BLaER1 (cell line): Measurements from ENCODE around the gene MYG1.
A peak's percentile ranks its signal among the peaks of the same experiment; 100 is the strongest.

Source experiments
- H3K27ac ChIP-seq: shearing (Covaris generic); formaldehyde crosslinking; 2 replicates; pipeline ENCODE4 v1.8.1; 2022
- H3K27me3 ChIP-seq: shearing (Covaris generic); formaldehyde crosslinking; 2 replicates; pipeline ENCODE4 v1.8.1; 2022
- H3K36me3 ChIP-seq: shearing (Covaris generic); formaldehyde crosslinking; 2 replicates; pipeline ENCODE4 v1.8.1; 2022
- H3K4me1 ChIP-seq: shearing (Covaris generic); formaldehyde crosslinking; 2 replicates; pipeline ENCODE4 v1.8.1; 2022
- H3K4me2 ChIP-seq: shearing (Covaris generic); formaldehyde crosslinking; 2 replicates; pipeline ENCODE4 v1.8.1; 2022
- H3K4me3 ChIP-seq: shearing (Covaris generic); formaldehyde crosslinking; 2 replicates; pipeline ENCODE4 v1.8.1; 2022
- H3K9ac ChIP-seq: shearing (Covaris generic); formaldehyde crosslinking; 2 replicates; pipeline ENCODE4 v1.8.1; 2022
- H3K9me3 ChIP-seq: shearing (Covaris generic); formaldehyde crosslinking; 2 replicates; pipeline ENCODE4 v1.8.1; 2022
- H4K20me1 ChIP-seq: shearing (Covaris generic); formaldehyde crosslinking; 2 replicates; pipeline ENCODE4 v1.8.1; 2022
- Cebpa-rat ChIP-seq: shearing (Covaris generic); IDR thresholded peaks from 2 replicates; pipeline ENCODE4 v1.8.1; 2022

Gene MYG1, protein sequence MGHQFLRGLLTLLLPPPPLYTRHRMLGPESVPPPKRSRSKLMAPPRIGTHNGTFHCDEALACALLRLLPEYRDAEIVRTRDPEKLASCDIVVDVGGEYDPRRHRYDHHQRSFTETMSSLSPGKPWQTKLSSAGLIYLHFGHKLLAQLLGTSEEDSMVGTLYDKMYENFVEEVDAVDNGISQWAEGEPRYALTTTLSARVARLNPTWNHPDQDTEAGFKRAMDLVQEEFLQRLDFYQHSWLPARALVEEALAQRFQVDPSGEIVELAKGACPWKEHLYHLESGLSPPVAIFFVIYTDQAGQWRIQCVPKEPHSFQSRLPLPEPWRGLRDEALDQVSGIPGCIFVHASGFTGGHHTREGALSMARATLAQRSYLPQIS

DNA sequence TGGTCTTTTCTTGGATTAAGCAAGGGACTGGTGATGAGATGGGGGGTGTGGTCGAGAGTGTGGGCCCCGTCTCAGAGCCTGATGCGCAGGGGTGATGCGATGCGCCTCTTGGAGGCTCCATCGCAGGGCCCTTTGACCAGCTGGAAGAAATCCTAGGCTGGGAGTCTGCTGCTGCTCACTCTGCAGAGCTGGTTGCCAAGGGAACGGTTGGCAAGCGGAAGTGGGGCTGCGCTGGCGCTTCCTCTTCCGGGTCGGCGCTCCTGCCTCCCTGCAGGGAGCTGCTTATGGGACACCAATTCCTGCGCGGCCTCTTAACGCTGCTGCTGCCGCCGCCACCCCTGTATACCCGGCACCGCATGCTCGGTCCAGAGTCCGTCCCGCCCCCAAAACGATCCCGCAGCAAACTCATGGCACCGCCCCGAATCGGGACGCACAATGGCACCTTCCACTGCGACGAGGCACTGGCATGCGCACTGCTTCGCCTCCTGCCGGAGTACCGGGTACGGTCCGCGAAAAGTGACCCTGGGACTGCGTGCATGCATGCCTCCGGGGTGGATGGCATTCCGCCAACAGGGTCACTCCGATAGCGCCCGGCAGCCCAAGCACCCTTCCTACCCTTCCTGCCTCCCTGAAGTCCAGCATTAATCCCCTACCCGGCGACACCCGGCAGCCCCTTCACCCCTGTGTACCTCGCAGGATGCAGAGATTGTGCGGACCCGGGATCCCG, at the start of gene MYG1:
MYG1 (plus strand) TSS at position 242 of the 727 bp plus-strand sequence; CDS start at position 285, 43 bp downstream.
- H3K36me3 ChIP-seq = peaks cover 52% of the 10 kb centered on the region
- no peak for TF ChIP-seq Cebpa-rat

GRCh38 chr12:53251477-53252348, 47.8 kb upstream of the MYG1 start:
- no peak for TF ChIP-seq Cebpa-rat
- Histone ChIP-seq H3K27ac (peak overlapping the region; percentile 82), H4K20me1 (no peaks in the 10 kb centered on the region)

More for the DNA sequence above, at the start of gene MYG1:
- H3K9ac ChIP-seq = peak within 1 kb of the TSS; percentile 83
- peak within 1 kb of the TSS; percentile 91 for H3K4me2 ChIP-seq
- peaks cover 63% of the 10 kb centered on the region for H3K4me1 ChIP-seq
- H3K4me3 ChIP-seq = peak within 1 kb of the TSS; percentile 85
- no peaks in the 10 kb centered on the region for H3K27me3 ChIP-seq
- H4K20me1 ChIP-seq = peaks cover 4% of the 10 kb centered on the region; the same call in 1 of the 2 replicates
- no peaks in the 10 kb centered on the region for H3K9me3 ChIP-seq
- H3K27ac ChIP-seq = peak within 1 kb of the TSS; percentile 50; the same call in 1 of the 2 replicates

GRCh38 chr12:53252349-53252916, 47.1 kb upstream of the MYG1 start:
- no peak for TF ChIP-seq Cebpa-rat
- no peaks in the 10 kb centered on the region for H4K20me1 ChIP-seq
- peaks cover 52% of the 10 kb centered on the region for H3K4me1 ChIP-seq
- no peaks in the 10 kb centered on the region for H3K9me3 ChIP-seq
- H3K4me2 ChIP-seq = peak overlapping the region; percentile 98
- H3K36me3 ChIP-seq = peaks cover 24% of the 10 kb centered on the region
- H3K4me3 ChIP-seq = peak overlapping the region; percentile 90
- H3K27ac ChIP-seq = peak overlapping the region; percentile 82
- no peaks in the 10 kb centered on the region for H3K27me3 ChIP-seq
- H3K9ac ChIP-seq = peak overlapping the region; percentile 85

More at GRCh38 chr12:53251477-53252348, 47.8 kb upstream of the MYG1 start:
- peak overlapping the region; percentile 98 for H3K4me2 ChIP-seq
- H3K36me3 ChIP-seq = peaks cover 24% of the 10 kb centered on the region
- H3K4me1 ChIP-seq = peaks cover 51% of the 10 kb centered on the region
- peak overlapping the region; percentile 85 for H3K9ac ChIP-seq
- no peaks in the 10 kb centered on the region for H3K9me3 ChIP-seq
- peak overlapping the region; percentile 90 for H3K4me3 ChIP-seq
- no peaks in the 10 kb centered on the region for H3K27me3 ChIP-seq

- peak overlapping the region; percentile 82; the same call in 1 of the 2 replicates for H3K27ac ChIP-seq
- H3K9me3 ChIP-seq = no peaks in the 10 kb centered on the region
- peak overlapping the region; percentile 85 for H3K9ac ChIP-seq
- peak overlapping the region; percentile 90 for H3K4me3 ChIP-seq
- TF ChIP-seq Cebpa-rat = no peak
- H4K20me1 ChIP-seq = no peaks in the 10 kb centered on the region
- H3K4me1 ChIP-seq = peaks cover 58% of the 10 kb centered on the region
- no peaks in the 10 kb centered on the region for H3K27me3 ChIP-seq
- peaks cover 24% of the 10 kb centered on the region for H3K36me3 ChIP-seq
- H3K4me2 ChIP-seq = peak overlapping the region; percentile 98
Measured at GRCh38 chr12:53253298-53253697, 46.2 kb upstream of the MYG1 start.

GRCh38 chr12:53254816-53255545, 44.5 kb upstream of the MYG1 start:
- peaks cover 75% of the 10 kb centered on the region for H3K4me1 ChIP-seq
- H3K4me3 ChIP-seq = no peak overlapping the region
- peak overlapping the region; percentile 18 for H3K4me2 ChIP-seq
- peaks cover 24% of the 10 kb centered on the region for H3K36me3 ChIP-seq
- H3K27ac ChIP-seq = no peak overlapping the region
- H3K9ac ChIP-seq = no peak overlapping the region
- H4K20me1 ChIP-seq = no peaks in the 10 kb centered on the region
- H3K9me3 ChIP-seq = no peaks in the 10 kb centered on the region
- H3K27me3 ChIP-seq = no peaks in the 10 kb centered on the region
- no peak for TF ChIP-seq Cebpa-rat

GRCh38 chr12:53255996-53256395, 43.5 kb upstream of the MYG1 start:
- TF ChIP-seq Cebpa-rat = no peak
- Histone ChIP-seq H3K9ac (no peak overlapping the region), H3K36me3 (peaks cover 24% of the 10 kb centered on the region), H3K27me3 (no peaks in the 10 kb centered on the region), H3K4me1 (peaks cover 79% of the 10 kb centered on the region), H3K9me3 (no peaks in the 10 kb centered on the region), H3K4me3 (no peak overlapping the region), H4K20me1 (no peaks in the 10 kb centered on the region), H3K27ac (no peak overlapping the region), H3K4me2 (peak overlapping the region; percentile 18)

DNA sequence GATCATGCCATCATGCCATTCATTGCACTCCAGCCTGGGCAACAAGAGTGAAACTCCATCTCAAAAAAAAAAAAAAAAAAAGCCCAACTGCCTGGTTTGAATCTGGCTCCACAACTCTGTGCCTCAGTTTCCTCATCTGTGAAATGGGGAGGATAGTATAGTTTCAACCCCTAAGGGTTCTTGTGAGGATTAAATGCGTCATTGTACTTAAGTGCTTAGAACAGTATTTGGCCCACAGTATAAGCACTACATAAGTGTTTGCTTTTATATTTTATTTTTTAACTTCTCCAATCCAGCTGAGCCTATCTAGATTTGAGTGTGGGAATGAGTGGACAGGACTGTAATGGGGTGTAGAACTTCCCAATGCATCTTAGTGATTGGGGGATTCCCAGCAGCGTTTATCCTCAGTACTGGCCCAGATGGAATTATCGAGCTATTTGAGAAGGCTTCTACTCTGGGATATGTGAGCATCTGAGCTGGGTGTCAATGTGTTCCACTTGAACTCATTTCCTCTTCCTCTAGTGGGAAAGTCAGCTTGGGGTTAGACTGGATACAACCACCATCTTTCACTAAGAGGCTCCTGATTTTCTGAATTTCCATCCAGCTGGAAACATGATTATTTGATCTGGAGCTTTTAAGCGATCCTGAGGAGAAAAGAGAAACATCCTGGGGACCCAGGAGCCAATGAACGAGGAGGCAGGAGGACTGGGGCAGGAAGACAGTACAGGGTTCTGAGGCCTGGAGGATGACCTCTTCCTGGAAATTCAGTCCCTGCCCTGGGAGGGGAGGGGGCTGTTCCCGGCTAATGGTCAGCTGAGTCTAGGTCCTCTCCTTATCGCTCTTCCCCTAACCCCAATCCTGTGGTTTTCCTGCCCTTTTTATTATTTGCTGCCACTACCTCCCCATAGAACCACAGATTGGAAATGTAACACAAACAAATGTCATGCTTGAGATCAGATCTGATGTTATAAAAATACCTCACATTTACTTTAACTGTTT, 40.7 kb upstream of the MYG1 start:
- Histone ChIP-seq H3K36me3 (peaks cover 16% of the 10 kb centered on the region), H3K9me3 (no peaks in the 10 kb centered on the region), H3K4me3 (no peak overlapping the region), H3K9ac (peak overlapping the region; percentile 22; the same call in 1 of the 2 replicates), H3K27me3 (no peaks in the 10 kb centered on the region), H3K27ac (0 out of 2 replicates have a peak overlapping the region, but pooled peaks have one; percentile 28), H3K4me1 (peaks cover 58% of the 10 kb centered on the region), H4K20me1 (no peaks in the 10 kb centered on the region), H3K4me2 (peak overlapping the region; percentile 71)
- no peak for TF ChIP-seq Cebpa-rat

DNA sequence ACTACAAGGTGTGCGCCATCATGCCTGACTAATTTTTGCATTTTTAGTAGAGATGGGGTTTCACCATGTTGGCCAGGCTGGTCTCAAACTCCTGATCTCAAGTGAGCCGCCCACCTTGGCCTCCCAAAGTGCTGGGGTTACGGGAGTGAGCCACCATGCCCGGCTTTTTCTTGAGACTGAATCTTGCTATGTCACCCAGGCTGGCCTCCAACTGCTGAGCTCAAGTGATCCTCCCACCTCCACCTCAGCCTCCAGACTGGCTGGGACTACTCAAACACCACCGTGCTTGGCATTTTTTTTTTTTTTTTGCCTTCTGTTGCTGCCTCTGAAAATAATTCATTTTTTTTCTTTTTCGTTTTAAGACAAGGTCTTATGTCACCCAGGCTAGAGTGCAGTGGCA, 39.6 kb upstream of the MYG1 start:
- H3K4me3 ChIP-seq = no peak overlapping the region
- no peak overlapping the region for H3K9ac ChIP-seq
- no peaks in the 10 kb centered on the region for H3K9me3 ChIP-seq
- TF ChIP-seq Cebpa-rat = no peak
- H3K27ac ChIP-seq = no peak overlapping the region
- peaks cover 47% of the 10 kb centered on the region for H3K4me1 ChIP-seq
- H3K27me3 ChIP-seq = no peaks in the 10 kb centered on the region
- H4K20me1 ChIP-seq = no peaks in the 10 kb centered on the region
- H3K4me2 ChIP-seq = peak overlapping the region; percentile 71
- H3K36me3 ChIP-seq = peaks cover 5% of the 10 kb centered on the region
